HG02759 (cell line): Measurements from ENCODE around the gene COMT.

Source experiments
- ATAC-seq: cut with Tn5 transposase; IDR thresholded peaks from one replicate; pipeline ENCODE4 v1.9.1; 2021; ENCODE audit warnings: mild to moderate bottlenecking, moderate library complexity; ENCODE audit not compliant: unreplicated experiment

The COMT gene

GRCh38 chr22:19981171-19981960 lies 39.8 kb downstream of the COMT start:
- no peak for ATAC-seq

- no peak for ATAC-seq
These were observed 40.7 kb downstream of the COMT start for GRCh38 chr22:19981961-19982920.

- no peak for ATAC-seq
These were observed 41.5 kb downstream of the COMT start for GRCh38 chr22:19982991-19983578.

GRCh38 chr22:19983741-19984140 lies 42.2 kb downstream of the COMT start:
- no peak for ATAC-seq

- ATAC-seq: no peak
These were observed 42.7 kb downstream of the COMT start for GRCh38 chr22:19984201-19984753.

- ATAC-seq: no peak
These were observed 43.6 kb downstream of the COMT start for GRCh38 chr22:19984851-19985811.

- no peak for ATAC-seq
These were observed 44.4 kb downstream of the COMT start for GRCh38 chr22:19986011-19986409.

GRCh38 chr22:19986410-19987341 lies 45.1 kb downstream of the COMT start:
- peak; percentile 61 for ATAC-seq

- no peak for ATAC-seq
These were observed 46.1 kb downstream of the COMT start for GRCh38 chr22:19987394-19988306.

GRCh38 chr22:19988331-19988808 lies 46.8 kb downstream of the COMT start:
- no peak for ATAC-seq

- ATAC-seq: no peak
These were observed 47.6 kb downstream of the COMT start for GRCh38 chr22:19988965-19989724.

- no peak for ATAC-seq
These were observed 48.1 kb downstream of the COMT start for GRCh38 chr22:19989725-19990067.

- no peak for ATAC-seq
These were observed 48.6 kb downstream of the COMT start for GRCh38 chr22:19990188-19990587.

GRCh38 chr22:19990609-19991394 lies 49.2 kb downstream of the COMT start:
- ATAC-seq: no peak

- no peak for ATAC-seq
These were observed 49.7 kb downstream of the COMT start for GRCh38 chr22:19991395-19991644.

- ATAC-seq: no peak
These were observed 50.3 kb downstream of the COMT start for GRCh38 chr22:19991645-19992451.
